ENCODE data around the gene RABL6. TPM values are rescaled to one million over a fixed set of nuclear protein-coding genes. Genes with fewer than 3 reads are reported as not detected.

Gene RABL6
- total RNA-seq, 4 donors from 2014 or later = 28.8 to 57.9 (median 39.6) TPM

DNA sequence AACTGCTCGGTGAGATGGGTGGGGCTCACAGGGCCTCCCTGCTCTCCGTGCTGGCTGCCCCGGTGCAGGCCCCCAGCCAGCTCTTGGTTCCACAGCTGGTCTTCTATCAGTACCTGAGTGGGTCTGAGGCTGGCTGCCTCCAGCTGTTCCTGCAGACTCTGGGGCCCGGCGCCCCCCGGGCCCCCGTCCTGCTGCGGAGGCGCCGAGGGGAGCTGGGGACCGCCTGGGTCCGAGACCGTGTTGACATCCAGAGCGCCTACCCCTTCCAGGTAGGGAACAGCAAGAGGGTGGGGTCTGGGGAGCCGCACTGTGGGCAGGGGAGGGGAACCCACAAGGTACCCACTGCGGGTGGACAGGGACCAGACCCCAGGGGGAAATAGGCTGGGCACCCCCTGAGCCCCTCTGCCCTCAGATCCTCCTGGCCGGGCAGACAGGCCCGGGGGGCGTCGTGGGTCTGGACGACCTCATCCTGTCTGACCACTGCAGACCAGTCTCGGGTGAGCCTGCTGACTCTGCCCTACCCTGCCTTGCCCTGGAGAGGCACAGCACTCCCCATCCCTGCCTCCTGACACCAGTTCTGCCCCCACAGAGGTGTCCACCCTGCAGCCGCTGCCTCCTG, 47.2 kb downstream of the RABL6 start:
- Histone ChIP-seq H3K9me3 (no peaks in the 10 kb centered on the region), H3K4me1 (peaks cover 4 to 8% of the 10 kb centered on the region in 2 donors), H3K27me3 (no peaks in the 10 kb centered on the region), H3K4me3 (no peak overlapping the region), H3K36me3 (no peaks in the 10 kb centered on the region), H3K27ac (no peak overlapping the region)
- intact Hi-C loops (cut with DNase I; ENCODE audit: low total_unique reads) = no loop called here
- no peak for TF ChIP-seq POLR2A (IDR thresholded peaks at IDR 0.05)
- TF ChIP-seq, protein P1, sequence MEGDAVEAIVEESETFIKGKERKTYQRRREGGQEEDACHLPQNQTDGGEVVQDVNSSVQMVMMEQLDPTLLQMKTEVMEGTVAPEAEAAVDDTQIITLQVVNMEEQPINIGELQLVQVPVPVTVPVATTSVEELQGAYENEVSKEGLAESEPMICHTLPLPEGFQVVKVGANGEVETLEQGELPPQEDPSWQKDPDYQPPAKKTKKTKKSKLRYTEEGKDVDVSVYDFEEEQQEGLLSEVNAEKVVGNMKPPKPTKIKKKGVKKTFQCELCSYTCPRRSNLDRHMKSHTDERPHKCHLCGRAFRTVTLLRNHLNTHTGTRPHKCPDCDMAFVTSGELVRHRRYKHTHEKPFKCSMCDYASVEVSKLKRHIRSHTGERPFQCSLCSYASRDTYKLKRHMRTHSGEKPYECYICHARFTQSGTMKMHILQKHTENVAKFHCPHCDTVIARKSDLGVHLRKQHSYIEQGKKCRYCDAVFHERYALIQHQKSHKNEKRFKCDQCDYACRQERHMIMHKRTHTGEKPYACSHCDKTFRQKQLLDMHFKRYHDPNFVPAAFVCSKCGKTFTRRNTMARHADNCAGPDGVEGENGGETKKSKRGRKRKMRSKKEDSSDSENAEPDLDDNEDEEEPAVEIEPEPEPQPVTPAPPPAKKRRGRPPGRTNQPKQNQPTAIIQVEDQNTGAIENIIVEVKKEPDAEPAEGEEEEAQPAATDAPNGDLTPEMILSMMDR (IDR thresholded peaks at IDR 0.05) = no peak
- DNase-seq = peak in 1 of 2 donors; percentile 15

DNA sequence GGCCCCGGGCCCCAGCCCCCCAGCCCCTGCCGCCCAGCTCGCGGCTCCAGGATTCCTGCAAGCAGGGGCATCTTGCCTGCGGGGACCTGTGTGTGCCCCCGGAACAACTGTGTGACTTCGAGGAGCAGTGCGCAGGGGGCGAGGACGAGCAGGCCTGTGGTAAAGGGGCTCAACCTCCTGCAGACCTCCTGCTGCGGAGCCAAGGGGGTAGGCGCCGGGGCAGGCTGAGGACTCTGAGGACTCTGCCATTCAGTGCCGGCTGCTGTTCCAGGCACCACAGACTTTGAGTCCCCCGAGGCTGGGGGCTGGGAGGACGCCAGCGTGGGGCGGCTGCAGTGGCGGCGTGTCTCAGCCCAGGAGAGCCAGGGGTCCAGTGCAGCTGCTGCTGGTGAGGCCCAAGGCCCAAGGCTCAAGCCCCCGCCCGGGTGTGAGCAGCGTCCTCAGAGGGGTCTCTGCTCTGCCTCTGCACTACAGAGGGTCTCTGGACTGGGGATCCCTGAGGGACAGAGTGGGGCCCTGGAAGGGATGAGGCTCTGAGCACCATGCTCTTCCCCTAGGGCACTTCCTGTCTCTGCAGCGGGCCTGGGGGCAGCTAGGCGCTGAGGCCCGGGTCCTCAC, 47.8 kb downstream of the RABL6 start:
- Histone ChIP-seq H3K36me3 (no peaks in the 10 kb centered on the region), H3K4me1 (peaks cover 0 to 2% of the 10 kb centered on the region in 2 donors), H3K9me3 (no peaks in the 10 kb centered on the region), H3K27ac (no peak overlapping the region), H3K4me3 (no peak overlapping the region), H3K27me3 (no peaks in the 10 kb centered on the region)
- DNase-seq = peak in 1 of 2 donors; percentile 16
- intact Hi-C loops (cut with DNase I; ENCODE audit: low total_unique reads) = no loop called here
- no peak for TF ChIP-seq POLR2A (IDR thresholded peaks at IDR 0.05)
- TF ChIP-seq, protein P1 (IDR thresholded peaks at IDR 0.05) = no peak

DNA sequence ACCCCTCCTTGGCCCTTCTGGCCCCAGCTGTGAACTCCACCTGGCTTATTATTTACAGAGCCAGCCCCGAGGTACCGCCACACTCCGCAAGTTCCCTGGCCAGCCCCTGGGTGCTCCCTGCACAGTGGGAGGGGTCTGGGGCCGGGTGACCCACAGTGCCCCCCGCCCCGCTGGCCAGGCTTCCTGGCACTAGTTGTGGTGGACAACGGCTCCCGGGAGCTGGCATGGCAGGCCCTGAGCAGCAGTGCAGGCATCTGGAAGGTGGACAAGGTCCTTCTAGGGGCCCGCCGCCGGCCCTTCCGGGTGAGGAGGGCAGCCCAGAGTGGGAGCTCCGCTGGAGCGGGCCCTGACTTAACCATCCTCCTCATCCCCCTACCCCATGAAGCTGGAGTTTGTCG, 48.3 kb downstream of the RABL6 start:
- H3K4me1 ChIP-seq = no peaks in the 10 kb centered on the region
- DNase-seq = peak in 1 of 2 donors; percentile 13
- no peak overlapping the region for H3K27ac ChIP-seq
- no peaks in the 10 kb centered on the region for H3K9me3 ChIP-seq
- no peaks in the 10 kb centered on the region for H3K27me3 ChIP-seq
- intact Hi-C loops (cut with DNase I; ENCODE audit: low total_unique reads) = no loop called here
- no peak for TF ChIP-seq POLR2A (IDR thresholded peaks at IDR 0.05)
- TF ChIP-seq, protein P1 (IDR thresholded peaks at IDR 0.05) = no peak
- H3K36me3 ChIP-seq = no peaks in the 10 kb centered on the region
- no peak overlapping the region for H3K4me3 ChIP-seq

DNA sequence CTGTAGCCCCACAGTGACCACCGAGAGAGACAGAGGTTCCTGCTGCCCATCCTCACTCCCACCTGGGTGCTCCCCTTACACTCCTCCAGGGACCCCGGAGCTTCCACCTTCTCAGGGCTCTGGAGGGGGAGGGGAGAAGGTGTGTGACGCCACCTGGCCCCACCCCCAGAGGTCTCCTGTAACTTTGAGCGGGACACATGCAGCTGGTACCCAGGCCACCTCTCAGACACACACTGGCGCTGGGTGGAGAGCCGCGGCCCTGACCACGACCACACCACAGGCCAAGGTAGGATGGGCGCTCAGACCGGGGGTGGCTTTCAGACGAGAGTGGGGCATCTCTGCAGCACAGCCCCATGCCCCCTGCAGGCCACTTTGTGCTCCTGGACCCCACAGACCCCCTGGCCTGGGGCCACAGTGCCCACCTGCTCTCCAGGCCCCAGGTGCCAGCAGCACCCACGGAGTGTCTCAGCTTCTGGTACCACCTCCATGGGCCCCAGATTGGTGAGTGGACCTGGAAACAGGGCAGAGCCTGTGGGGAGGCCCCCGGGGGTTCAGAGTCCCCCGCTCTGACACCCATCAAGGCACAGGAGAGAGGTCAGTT, 48.9 kb downstream of the RABL6 start:
- no peak overlapping the region for H3K27ac ChIP-seq
- intact Hi-C loops (cut with DNase I; ENCODE audit: low total_unique reads) = no loop called here
- H3K4me1 ChIP-seq = no peaks in the 10 kb centered on the region
- H3K9me3 ChIP-seq = no peaks in the 10 kb centered on the region
- no peaks in the 10 kb centered on the region for H3K27me3 ChIP-seq
- DNase-seq = no peak
- no peaks in the 10 kb centered on the region for H3K36me3 ChIP-seq
- no peak overlapping the region for H3K4me3 ChIP-seq
- TF ChIP-seq, protein P1 (IDR thresholded peaks at IDR 0.05) = no peak
- TF ChIP-seq POLR2A (IDR thresholded peaks at IDR 0.05) = no peak

DNA sequence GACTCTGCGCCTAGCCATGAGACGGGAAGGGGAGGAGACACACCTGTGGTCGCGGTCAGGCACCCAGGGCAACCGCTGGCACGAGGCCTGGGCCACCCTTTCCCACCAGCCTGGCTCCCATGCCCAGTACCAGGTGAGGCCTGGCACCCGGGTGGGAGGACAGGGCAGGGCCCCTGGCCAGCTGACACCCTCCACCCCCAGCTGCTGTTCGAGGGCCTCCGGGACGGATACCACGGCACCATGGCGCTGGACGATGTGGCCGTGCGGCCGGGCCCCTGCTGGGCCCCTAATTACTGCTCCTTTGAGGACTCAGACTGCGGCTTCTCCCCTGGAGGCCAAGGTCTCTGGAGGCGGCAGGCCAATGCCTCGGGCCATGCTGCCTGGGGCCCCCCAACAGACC, 49.4 kb downstream of the RABL6 start:
- H3K27me3 ChIP-seq = no peaks in the 10 kb centered on the region
- H3K4me3 ChIP-seq = no peak overlapping the region
- intact Hi-C loops (cut with DNase I; ENCODE audit: low total_unique reads) = no loop called here
- H3K36me3 ChIP-seq = no peaks in the 10 kb centered on the region
- H3K4me1 ChIP-seq = no peaks in the 10 kb centered on the region
- no peak for TF ChIP-seq POLR2A (IDR thresholded peaks at IDR 0.05)
- TF ChIP-seq, protein P1 (IDR thresholded peaks at IDR 0.05) = no peak
- H3K9me3 ChIP-seq = no peaks in the 10 kb centered on the region
- peak in 1 of 2 donors; percentile 16 for DNase-seq
- H3K27ac ChIP-seq = no peak overlapping the region

Measured in uterus (tissue), 4 donors.